Measurements from ENCODE around the gene IL5.

- TF ChIP-seq CTCF (conservative IDR thresholded peaks at IDR 0.05 in 1 of 2, IDR thresholded peaks at IDR 0.05 in 1 of 2; ENCODE audit: low read depth in 1 of 2, low read length in 2 of 2) (peak; percentile 79 to 81), EZH2 (IDR thresholded peaks at IDR 0.05; ENCODE audit: low read length, missing control alignments) (no peak)
Observed at GRCh38 chr5:132526290-132526973, 16.9 kb downstream of the IL5 start.

All from fibroblast of lung (primary cell).